A673 (cell line): Measurements from ENCODE around the gene SCAP. TPM values are rescaled to one million over a fixed set of nuclear protein-coding genes. Genes with fewer than 3 reads are reported as not detected.
A peak's percentile ranks its signal among the peaks of the same experiment; 100 is the strongest.
"Not testable (repeated sequence)": the region's sequence is repeated elsewhere in the genome, so short reads cannot be mapped to it uniquely, and the experiment has no call there.

ENCODE experiments used
- BruUV-seq: library from RNA; stranded (reverse); fragments of 400-500 nt; replicated peaks from 2 replicates; lab custom pipeline; 2021; lab: Mats Ljungman, UMichigan
- CTCF ChIA-PET: fragments of 300-600 bp; sonication (Branson Sonifier 250); formaldehyde crosslinking; loops from one replicate; lab custom pipeline; 2022; ENCODE audit warnings: antibody characterized with exemption; lab: Charles Lee
- POLR2A ChIA-PET: fragments of 300-600 bp; sonication (Branson Sonifier 250); formaldehyde crosslinking; loops from one replicate; lab custom pipeline; 2022; ENCODE audit warnings: antibody characterized with exemption; ENCODE audit not compliant: low non-redundant PET; lab: Charles Lee
- DNase-seq: peaks from one replicate; pipeline ENCODE4 v3.0.0-alpha.2; 2015; ENCODE audit warnings: low spot score
- H3K27ac ChIP-seq: fragments of 200-600 bp; sonication (generic); 2 replicates; pipeline ENCODE4 v1.5.1; 2016; ENCODE audit warnings: mixed run types, low read depth, mild to moderate bottlenecking, mixed read lengths, antibody characterized with exemption, low read length; ENCODE audit not compliant: poor library complexity, severe bottlenecking
- H3K27me3 ChIP-seq: fragments of 200-600 bp; sonication (generic); replicated peaks from 2 replicates; pipeline ENCODE4 v1.6.1; 2017; ENCODE audit warnings: mixed run types, low read depth, mild to moderate bottlenecking, mixed read lengths, antibody characterized with exemption, low read length; ENCODE audit not compliant: insufficient read depth, poor library complexity
- H3K36me3 ChIP-seq: fragments of 200-600 bp; sonication (generic); 2 replicates; pipeline ENCODE4 v1.6.1; 2016; ENCODE audit warnings: mixed run types, mild to moderate bottlenecking, mixed read lengths, antibody characterized with exemption, low read length; ENCODE audit not compliant: insufficient read depth, poor library complexity, severe bottlenecking
- H3K4me1 ChIP-seq: fragments of 200-600 bp; sonication (generic); 2 replicates; pipeline ENCODE4 v1.6.1; 2017; ENCODE audit warnings: mixed run types, mild to moderate bottlenecking, mixed read lengths, antibody characterized with exemption, low read length; ENCODE audit not compliant: insufficient read depth, poor library complexity, severe bottlenecking
- H3K4me3 ChIP-seq: fragments of 200-600 bp; sonication (generic); 2 replicates; pipeline ENCODE4 v1.5.1; 2016; ENCODE audit warnings: low read depth, mixed run types, mild to moderate bottlenecking, mixed read lengths, low read length; ENCODE audit not compliant: poor library complexity, severe bottlenecking
- H3K9me3 ChIP-seq: fragments of 200-600 bp; sonication (generic); 2 replicates; pipeline ENCODE4 v1.6.1; 2016; ENCODE audit warnings: mixed run types, low read depth, mild to moderate bottlenecking, mixed read lengths, antibody characterized with exemption, low read length; ENCODE audit not compliant: poor library complexity, severe bottlenecking
- EZH2 ChIP-seq: fragments of 200-600 bp; sonication (generic); IDR thresholded peaks from 2 replicates; pipeline ENCODE4 v1.6.1; 2017; ENCODE audit warnings: borderline replicate concordance, low read depth, mild to moderate bottlenecking, mixed read lengths, antibody characterized with exemption, low read length; ENCODE audit not compliant: poor library complexity, severe bottlenecking
- intact Hi-C: fragments of 100-400 bp; cut with micrococcal nuclease; formaldehyde crosslinking; loops from one replicate; pipeline ENCODE4 v1.10.0; 2022; ENCODE audit not compliant: unreplicated experiment
- total RNA-seq: library from RNA; stranded (reverse); gene quantifications from 2 replicates; pipeline ENCODE4 v1.2.3, GENCODE V29; 2021
- TF ChIP-seq, protein P1 (sequence below): fragments of 300-800, 200-600 bp; sonication (generic); conservative IDR thresholded peaks from 2 replicates; pipeline ENCODE4 v1.5.1; 2017; ENCODE audit warnings: low read depth, mild to moderate bottlenecking, antibody characterized with exemption, low read length, moderate library complexity, mixed read lengths

The SCAP gene
- total RNA-seq, 1 experiment from 2014 or later: 43.4 TPM

DNA sequence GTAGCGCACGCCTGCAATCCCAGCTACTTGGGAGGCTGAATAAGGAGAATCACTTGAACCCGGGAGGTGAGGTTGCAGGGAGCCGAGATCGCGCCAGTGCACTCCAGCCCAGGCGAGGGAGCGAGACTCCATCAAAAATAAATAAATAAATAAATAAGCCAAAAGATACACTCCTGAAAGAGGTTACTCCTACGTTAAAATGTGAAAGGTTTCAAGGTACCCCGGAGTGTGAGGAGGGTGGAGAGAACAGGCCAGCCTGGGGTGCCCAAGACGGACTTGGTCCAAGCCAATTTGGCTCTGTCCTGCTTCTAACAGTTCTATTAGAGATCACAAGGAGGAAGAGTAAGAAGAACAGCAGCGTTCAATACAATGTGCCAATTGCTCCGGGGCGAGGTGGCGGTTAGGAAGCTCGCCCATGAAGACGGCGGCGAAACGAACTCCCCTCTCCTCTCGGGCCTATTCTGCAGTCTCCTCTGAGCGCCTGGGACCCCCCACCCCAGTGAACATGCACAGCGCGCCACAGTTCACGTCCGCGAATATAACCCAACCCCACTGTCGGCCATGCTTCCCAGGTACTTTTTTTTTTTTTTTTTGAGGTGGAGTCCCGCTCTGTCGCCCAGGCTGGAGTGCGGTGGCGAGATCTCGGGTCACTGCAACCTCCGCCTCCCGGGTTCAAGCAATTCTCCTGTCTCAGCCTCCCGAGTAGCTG lies 36.8 kb upstream of the SCAP start:
- no peak for TF ChIP-seq EZH2
- TF ChIP-seq, protein P1, sequence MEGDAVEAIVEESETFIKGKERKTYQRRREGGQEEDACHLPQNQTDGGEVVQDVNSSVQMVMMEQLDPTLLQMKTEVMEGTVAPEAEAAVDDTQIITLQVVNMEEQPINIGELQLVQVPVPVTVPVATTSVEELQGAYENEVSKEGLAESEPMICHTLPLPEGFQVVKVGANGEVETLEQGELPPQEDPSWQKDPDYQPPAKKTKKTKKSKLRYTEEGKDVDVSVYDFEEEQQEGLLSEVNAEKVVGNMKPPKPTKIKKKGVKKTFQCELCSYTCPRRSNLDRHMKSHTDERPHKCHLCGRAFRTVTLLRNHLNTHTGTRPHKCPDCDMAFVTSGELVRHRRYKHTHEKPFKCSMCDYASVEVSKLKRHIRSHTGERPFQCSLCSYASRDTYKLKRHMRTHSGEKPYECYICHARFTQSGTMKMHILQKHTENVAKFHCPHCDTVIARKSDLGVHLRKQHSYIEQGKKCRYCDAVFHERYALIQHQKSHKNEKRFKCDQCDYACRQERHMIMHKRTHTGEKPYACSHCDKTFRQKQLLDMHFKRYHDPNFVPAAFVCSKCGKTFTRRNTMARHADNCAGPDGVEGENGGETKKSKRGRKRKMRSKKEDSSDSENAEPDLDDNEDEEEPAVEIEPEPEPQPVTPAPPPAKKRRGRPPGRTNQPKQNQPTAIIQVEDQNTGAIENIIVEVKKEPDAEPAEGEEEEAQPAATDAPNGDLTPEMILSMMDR: no peak
- no peak for DNase-seq
- intact Hi-C loops: no loop called here
- H3K27ac ChIP-seq: peak overlapping the region; percentile 97
- peaks cover 16% of the 10 kb centered on the region for H3K4me1 ChIP-seq
- ChIA-PET POLR2A (no interaction called here), CTCF (no interaction called here)
- peak overlapping the region; percentile 68 for H3K4me3 ChIP-seq
- H3K27me3 ChIP-seq: no peaks in the 10 kb centered on the region
- peaks cover 15% of the 10 kb centered on the region for H3K36me3 ChIP-seq
- H3K9me3 ChIP-seq: no peaks in the 10 kb centered on the region
- BruUV-seq: TSS peak; percentile 51

DNA sequence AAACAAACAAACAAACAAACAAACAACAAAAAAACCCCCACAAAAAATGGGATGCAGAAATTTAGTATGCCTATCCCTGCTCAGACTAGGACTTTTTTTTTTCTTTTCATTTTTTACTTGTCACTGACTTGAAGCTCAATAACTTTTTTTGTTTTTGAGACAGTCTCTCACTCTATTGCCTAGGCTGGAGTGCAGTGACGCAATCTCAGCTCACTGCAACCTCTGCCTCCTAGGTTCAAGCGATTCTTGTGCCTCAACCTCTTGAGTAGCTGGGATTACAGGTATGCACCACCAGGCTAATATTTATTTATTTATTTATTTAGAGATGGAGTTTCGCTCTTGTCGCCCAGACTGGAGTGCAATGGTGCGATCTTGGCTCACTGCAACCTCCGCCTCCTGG lies 29.5 kb upstream of the SCAP start:
- intact Hi-C loops, H3K4me3 ChIP-seq, H3K9me3 ChIP-seq, DNase-seq, CTCF ChIA-PET, H3K27me3 ChIP-seq, BruUV-seq, H3K27ac ChIP-seq, H3K4me1 ChIP-seq: not testable (repeated sequence)
- H3K36me3 ChIP-seq: peaks cover 27% of the 10 kb centered on the region
- POLR2A ChIA-PET: interaction anchor here (0.6 kb wide), 1 partner anchor 689 kb away, joined by 3 read pairs; no protein-coding TSS in a partner anchor

DNA sequence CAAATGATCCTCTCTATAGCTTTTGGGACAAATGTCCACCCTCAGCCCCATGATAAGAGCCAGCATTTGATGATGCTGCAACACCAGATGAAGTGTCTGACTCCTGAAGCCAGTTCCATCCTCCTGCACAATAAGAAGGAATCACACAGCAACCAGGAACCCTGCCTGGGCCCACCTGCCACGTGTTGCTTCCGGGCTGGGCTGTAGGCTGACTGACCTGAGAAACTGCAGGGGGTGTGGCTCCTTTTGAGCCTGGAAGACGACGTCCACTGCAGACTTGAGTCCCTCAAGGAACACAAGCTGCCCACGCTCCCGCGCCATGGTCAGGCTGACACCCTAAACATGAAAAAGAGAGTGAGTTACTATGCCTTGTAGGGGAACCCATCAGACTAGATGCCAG lies 28.4 kb upstream of the SCAP start:
- intact Hi-C loops: no loop called here
- no peak overlapping the region for H3K27ac ChIP-seq
- BruUV-seq: no TSS peak
- H3K27me3 ChIP-seq: no peaks in the 10 kb centered on the region
- H3K4me1 ChIP-seq: no peaks in the 10 kb centered on the region
- ChIA-PET CTCF (no interaction called here), POLR2A (no interaction called here)
- TF ChIP-seq EZH2: no peak
- TF ChIP-seq, protein P1: no peak
- no peaks in the 10 kb centered on the region for H3K9me3 ChIP-seq
- H3K4me3 ChIP-seq: no peak overlapping the region
- no peak for DNase-seq
- peaks cover 25% of the 10 kb centered on the region for H3K36me3 ChIP-seq

GRCh38 chr3:47503033-47503432 lies 27.3 kb upstream of the SCAP start:
- no peak overlapping the region for H3K27ac ChIP-seq
- CTCF ChIA-PET: no interaction called here
- BruUV-seq: no TSS peak
- no peaks in the 10 kb centered on the region for H3K27me3 ChIP-seq
- TF ChIP-seq, protein P1: no peak
- no peak for TF ChIP-seq EZH2
- H3K4me3 ChIP-seq: no peak overlapping the region
- POLR2A ChIA-PET: no interaction called here
- intact Hi-C loops: no loop called here
- peaks cover 28% of the 10 kb centered on the region for H3K36me3 ChIP-seq
- DNase-seq: no peak
- H3K9me3 ChIP-seq: no peaks in the 10 kb centered on the region
- H3K4me1 ChIP-seq: no peaks in the 10 kb centered on the region
